Measurements from ENCODE around the gene THSD7B.

Gene THSD7B

GRCh38 chr2:136765256-136766072 lies at the start of gene THSD7B:
Gene THSD7B, plus strand, starts transcription at chr2:136765545. Its CDS starts 116,634 bp downstream, at chr2:136882179.
- ChIA-PET POLR2A (no interaction called here), CTCF (no interaction called here)
- DNase-seq (ENCODE audit: low read depth, low spot score), result no peak
- H3K4me3 ChIP-seq (ENCODE audit: low read depth, low read length), result no peak within 1 kb of the TSS
- TF ChIP-seq, protein P1, sequence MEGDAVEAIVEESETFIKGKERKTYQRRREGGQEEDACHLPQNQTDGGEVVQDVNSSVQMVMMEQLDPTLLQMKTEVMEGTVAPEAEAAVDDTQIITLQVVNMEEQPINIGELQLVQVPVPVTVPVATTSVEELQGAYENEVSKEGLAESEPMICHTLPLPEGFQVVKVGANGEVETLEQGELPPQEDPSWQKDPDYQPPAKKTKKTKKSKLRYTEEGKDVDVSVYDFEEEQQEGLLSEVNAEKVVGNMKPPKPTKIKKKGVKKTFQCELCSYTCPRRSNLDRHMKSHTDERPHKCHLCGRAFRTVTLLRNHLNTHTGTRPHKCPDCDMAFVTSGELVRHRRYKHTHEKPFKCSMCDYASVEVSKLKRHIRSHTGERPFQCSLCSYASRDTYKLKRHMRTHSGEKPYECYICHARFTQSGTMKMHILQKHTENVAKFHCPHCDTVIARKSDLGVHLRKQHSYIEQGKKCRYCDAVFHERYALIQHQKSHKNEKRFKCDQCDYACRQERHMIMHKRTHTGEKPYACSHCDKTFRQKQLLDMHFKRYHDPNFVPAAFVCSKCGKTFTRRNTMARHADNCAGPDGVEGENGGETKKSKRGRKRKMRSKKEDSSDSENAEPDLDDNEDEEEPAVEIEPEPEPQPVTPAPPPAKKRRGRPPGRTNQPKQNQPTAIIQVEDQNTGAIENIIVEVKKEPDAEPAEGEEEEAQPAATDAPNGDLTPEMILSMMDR (IDR thresholded peaks at IDR 0.05; ENCODE audit: insufficient read depth, low read length, missing control alignments), result no peak

DNA sequence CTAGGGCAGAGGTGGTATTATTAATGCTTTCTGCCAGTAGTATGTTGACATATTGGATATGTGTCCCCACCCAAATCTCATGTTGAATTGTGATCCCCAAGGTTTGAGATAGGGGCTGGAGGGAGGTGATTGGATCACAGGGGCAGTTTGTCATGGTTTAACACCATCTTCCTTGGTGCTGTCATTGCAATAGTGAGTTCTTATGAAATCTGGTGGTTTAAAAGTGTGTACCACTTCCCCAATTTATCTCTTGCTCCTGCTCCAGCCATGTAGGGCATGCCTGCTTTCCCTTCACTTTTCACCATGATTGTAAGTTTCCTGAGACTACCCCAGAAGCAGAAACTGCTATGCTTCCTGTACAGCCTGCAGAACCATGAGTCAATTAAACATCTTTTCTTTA lies 47.1 kb upstream of the THSD7B start:
- CTCF ChIA-PET, result no interaction called here
- DNase-seq (ENCODE audit: low read depth, low spot score), result no peak
- POLR2A ChIA-PET, result no interaction called here
- H3K4me3 ChIP-seq (ENCODE audit: low read depth, low read length), result no peak overlapping the region
- TF ChIP-seq, protein P1 (IDR thresholded peaks at IDR 0.05; ENCODE audit: insufficient read depth, low read length, missing control alignments), result no peak

DNA sequence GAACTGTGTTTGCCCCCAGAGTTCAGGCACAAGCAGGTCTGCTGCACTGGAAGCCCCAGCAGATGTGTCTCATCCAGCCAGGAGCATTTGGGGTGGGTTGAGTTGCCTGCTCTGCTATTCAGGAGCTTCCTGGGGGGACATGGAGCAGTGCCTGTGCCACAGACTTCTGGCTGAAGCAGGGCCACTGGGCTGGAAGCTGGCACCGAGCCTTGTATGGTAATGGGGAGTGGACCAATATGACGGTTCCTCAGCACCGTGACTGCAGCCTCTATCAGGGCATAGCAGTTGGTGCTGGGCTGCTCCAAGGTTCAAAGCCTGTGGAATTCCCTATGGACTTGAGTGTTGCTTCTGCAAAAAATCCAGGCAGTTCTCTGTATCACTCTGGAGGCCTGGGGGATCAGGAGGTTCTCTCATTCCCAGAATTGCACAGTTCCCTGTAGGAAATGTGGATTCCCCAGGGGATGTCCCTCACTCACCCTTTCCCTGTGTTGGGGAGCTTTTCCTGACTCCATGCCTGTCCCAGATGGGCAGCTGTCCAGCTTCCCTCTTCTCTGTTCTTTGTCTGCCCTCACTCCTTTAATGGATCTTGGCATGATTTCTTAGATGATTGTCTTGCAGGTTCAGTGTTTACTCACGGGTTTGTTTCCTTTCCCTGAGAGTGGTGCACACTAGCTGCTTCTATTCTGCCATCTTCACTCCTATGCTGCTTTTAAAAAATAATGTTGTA lies 37.2 kb upstream of the THSD7B start:
- ChIA-PET CTCF (no interaction called here), POLR2A (no interaction called here)
- H3K4me3 ChIP-seq (ENCODE audit: low read depth, low read length), result no peak overlapping the region
- TF ChIP-seq, protein P1 (IDR thresholded peaks at IDR 0.05; ENCODE audit: insufficient read depth, low read length, missing control alignments), result no peak
- DNase-seq (ENCODE audit: low read depth, low spot score), result no peak

DNA sequence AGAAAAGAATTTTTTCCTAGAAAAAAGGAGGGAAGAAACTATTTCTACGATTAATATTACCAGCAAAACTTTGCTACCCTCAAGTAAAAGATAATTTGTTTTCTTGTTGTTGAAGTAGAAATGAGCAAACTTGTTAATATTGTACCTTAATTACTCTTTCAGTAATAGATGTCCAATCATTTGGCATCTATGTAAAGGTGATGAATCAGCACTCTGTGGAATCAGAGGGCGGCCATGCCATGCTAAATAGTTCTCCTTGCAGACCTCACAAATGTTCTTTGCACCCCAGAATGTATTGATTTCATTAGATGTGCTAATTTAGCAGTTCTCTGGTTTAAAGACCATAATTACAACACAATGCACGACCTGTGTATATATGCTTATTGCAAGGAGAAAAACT lies 29.1 kb upstream of the THSD7B start:
- ChIA-PET CTCF (no interaction called here), POLR2A (no interaction called here)
- TF ChIP-seq, protein P1 (IDR thresholded peaks at IDR 0.05; ENCODE audit: insufficient read depth, low read length, missing control alignments), result no peak
- no peak overlapping the region for H3K4me3 ChIP-seq (ENCODE audit: low read depth, low read length)
- no peak for DNase-seq (ENCODE audit: low read depth, low spot score)

- DNase-seq (ENCODE audit: low read depth, low spot score), result no peak
- no peak overlapping the region for H3K4me3 ChIP-seq (ENCODE audit: low read depth, low read length)
- ChIA-PET POLR2A (no interaction called here), CTCF (no interaction called here)
- TF ChIP-seq, protein P1 (IDR thresholded peaks at IDR 0.05; ENCODE audit: insufficient read depth, low read length, missing control alignments), result no peak
Measured at GRCh38 chr2:136738044-136738443, 27.3 kb upstream of the THSD7B start.

GRCh38 chr2:136741471-136741870 lies 23.9 kb upstream of the THSD7B start:
- TF ChIP-seq, protein P1 (IDR thresholded peaks at IDR 0.05; ENCODE audit: insufficient read depth, low read length, missing control alignments), result no peak
- no peak overlapping the region for H3K4me3 ChIP-seq (ENCODE audit: low read depth, low read length)
- POLR2A ChIA-PET, result no interaction called here
- no peak for DNase-seq (ENCODE audit: low read depth, low spot score)
- CTCF ChIA-PET, result no interaction called here

Measured in AG04449 (cell line).